HepG2 (cell line): ENCODE data around the gene CDH23. TPM values are rescaled to one million over a fixed set of nuclear protein-coding genes. Genes with fewer than 3 reads are reported as not detected.

Source experiments
- ATAC-seq: fragments of 200-7000 bp; cut with Tn5 transposase; 3 replicates; pipeline ENCODE4 v1.9.1; 2020; ENCODE audit warnings: mild to moderate bottlenecking, moderate library complexity
- BruUV-seq: library from RNA; stranded (reverse); fragments of 400-500 nt; replicated peaks from 2 replicates; lab custom pipeline; 2021; lab: Mats Ljungman, UMichigan
- CTCF ChIA-PET: fragments of 300-600 bp; formaldehyde crosslinking; extraction: SDS; loops from one replicate; lab custom pipeline; 2021; ENCODE audit warnings: low total read pairs, inconsistent platforms, low intra/inter-chr PET ratio; lab: Yijun Ruan, JAX
- POLR2A ChIA-PET: fragments of 350-600 bp; sonication (Branson Sonifier 250); formaldehyde crosslinking; loops from one replicate; lab custom pipeline; 2020; ENCODE audit warnings: antibody characterized with exemption, inconsistent platforms; lab: Yijun Ruan, JAX
- DNase-seq: peaks from one replicate; pipeline ENCODE4 v3.0.0-alpha.2; 2015; ENCODE audit warnings: low spot score
- FAIRE-seq: peaks from 3 replicates; lab custom pipeline; 2011; peaks lifted over from hg19 to GRCh38; lab: Jason Lieb, UNC
- H2AFZ ChIP-seq: one replicate; pipeline ENCODE4 v1.6.1; 2011; ENCODE audit warnings: low read length, inconsistent platforms
- H3K27ac ChIP-seq: fragments of 300-600 bp; 3 replicates; pipeline ENCODE4 v1.8.0; 2011; ENCODE audit warnings: mixed run types, mild to moderate bottlenecking, mixed read lengths, low read length, inconsistent platforms; ENCODE audit not compliant: insufficient read depth; ENCODE audit errors: extremely low read length
- H3K27me3 ChIP-seq, 2 experiments: fragments of 200-600 bp in 1 of 2; 2 replicates in 1 of 2; 3 replicates in 1 of 2; pipeline versions ENCODE4 v1.6.0 to v1.8.0; 2011; ENCODE audit warnings: low read length in 2 of 2, mild to moderate bottlenecking in 2 of 2, moderate library complexity in 2 of 2, inconsistent platforms in 1 of 2; ENCODE audit not compliant: insufficient read depth in 2 of 2, control insufficient read depth in 1 of 2
- H3K36me3 ChIP-seq, 2 experiments: fragments of 200-600 bp in 1 of 2; replicated peaks in 1 of 2; 2 replicates in 1 of 2; 3 replicates in 1 of 2; pipeline versions ENCODE4 v1.5.1 to v1.8.0; 2011; ENCODE audit warnings: low read length in 2 of 2, inconsistent platforms in 1 of 2; ENCODE audit not compliant: insufficient read depth in 2 of 2, control insufficient read depth in 1 of 2
- H3K4me1 ChIP-seq: 2 replicates; pipeline ENCODE4 v1.5.1; 2012; ENCODE audit warnings: low read length, inconsistent platforms; ENCODE audit not compliant: insufficient read depth
- H3K4me2 ChIP-seq: 2 replicates; pipeline ENCODE4 v1.6.0; 2011; ENCODE audit warnings: low read depth, low read length, inconsistent platforms
- H3K4me3 ChIP-seq, 3 experiments: fragments of 200-600 bp in 1 of 3; sonication (generic), shearing (Covaris generic) in 1 of 3; replicated peaks in 1 of 3; 2 replicates each; pipeline ENCODE4 v1.5.1; 2011 to 2016; ENCODE audit warnings: low read length in 3 of 3, inconsistent platforms in 2 of 3, low read depth in 2 of 3, mild to moderate bottlenecking in 2 of 3, control low read depth in 1 of 3, mixed read lengths in 1 of 3; ENCODE audit not compliant: insufficient read depth in 1 of 3
- H3K79me2 ChIP-seq: one replicate; pipeline ENCODE4 v1.6.1; 2011; ENCODE audit warnings: low read length, inconsistent platforms; ENCODE audit not compliant: insufficient read depth
- H3K9ac ChIP-seq: 2 replicates; pipeline ENCODE4 v1.6.0; 2011; ENCODE audit warnings: mild to moderate bottlenecking, low read depth, low read length, inconsistent platforms; ENCODE audit not compliant: insufficient read depth
- H3K9me3 ChIP-seq: 2 replicates; pipeline ENCODE4 v1.5.1; 2012; ENCODE audit warnings: mild to moderate bottlenecking, low read length
- H4K20me1 ChIP-seq: 2 replicates; pipeline ENCODE4 v1.6.0; 2011; ENCODE audit warnings: inconsistent platforms, mild to moderate bottlenecking, low read length, moderate library complexity; ENCODE audit not compliant: insufficient read depth
- CEBPZ ChIP-seq: IDR thresholded peaks from 2 replicates; pipeline ENCODE4 v1.6.1; 2012; ENCODE audit warnings: low read length, improper control_type of control experiment
- NFATC3 ChIP-seq: sonication (generic); formaldehyde crosslinking; IDR thresholded peaks from 2 replicates; pipeline ENCODE4 v1.5.1; 2020; ENCODE audit warnings: mild to moderate bottlenecking, missing genetic modification reagents
- POLR2A ChIP-seq, 2 experiments: IDR thresholded peaks; 2 replicates each; pipeline ENCODE4 v1.6.1; 2011; ENCODE audit warnings: low read depth in 2 of 2, low read length in 2 of 2, mild to moderate bottlenecking in 1 of 2, moderate library complexity in 1 of 2; ENCODE audit not compliant: insufficient read depth in 1 of 2
- RFXAP ChIP-seq: sonication (generic); formaldehyde crosslinking; IDR thresholded peaks from 2 replicates; pipeline ENCODE4 v1.4.0; 2020; ENCODE audit warnings: missing genetic modification reagents, borderline replicate concordance
- ZKSCAN1 ChIP-seq: fragments of 150-350 bp; IDR thresholded peaks from 2 replicates; pipeline ENCODE4 v1.6.1; 2014; ENCODE audit warnings: low read length
- ZNF652 ChIP-seq: IDR thresholded peaks from 2 replicates; pipeline ENCODE4 v1.6.1; 2016; ENCODE audit warnings: low read depth, borderline replicate concordance
- WGBS: methylation state at CpG from one replicate; pipeline ENCODE4 v1.1.6; 2017; ENCODE audit warnings: low lambda C conversion rate; 5-methylcytosine and 5-hydroxymethylcytosine counted together
- in situ Hi-C: cut with HindIII; loops from 2 replicates; pipeline ENCODE4 v1.10.0; 2017; ENCODE audit warnings: low pct_unique_long_range_greater_than_20kb; ENCODE audit not compliant: extremely low pct_ligation_motif_present
- intact Hi-C: fragments of 100-400 bp; cut with micrococcal nuclease; formaldehyde crosslinking; loops from one replicate; pipeline ENCODE4 v1.10.0; 2022; ENCODE audit not compliant: unreplicated experiment
- polyA plus RNA-seq, 8 experiments: library from polyadenylated mRNA; depleted of rRNA in 3 of 8; stranded (reverse) in 7 of 8; unstranded in 1 of 8; fragments of >200 nt; fragmentation: Illumina TruSeq in 4 of 8; extraction: Trizol in 4 of 8; gene quantifications; 2 replicates each; pipeline versions ENCODE4 v1.2.1 to v1.2.3, GENCODE V29; 2011 to 2016; ENCODE audit warnings: low read depth in 4 of 8, missing spikeins in 1 of 8, mixed read lengths in 1 of 8; ENCODE audit not compliant: insufficient read depth in 1 of 8
- total RNA-seq, 5 experiments: library from RNA; depleted of rRNA; stranded (reverse); fragments of >200 nt; fragmentation: Illumina TruSeq; extraction: Trizol; gene quantifications; 2 replicates each; pipeline ENCODE4 v1.2.3, GENCODE V29; 2016; ENCODE audit warnings: low read depth in 1 of 5

Gene CDH23
- total and polyA plus RNA-seq, 2 of the 13 experiments (the other 11 are each of a cell fraction or from before 2014, with no cell fraction given): 0.13 TPM; not detected in 1

GRCh38 chr10:71812016-71812912 is 415.5 kb downstream of the CDH23 start (continued):
- TF ChIP-seq CEBPZ (no peak), NFATC3 (CRISPR knock-in tag) (no peak), RFXAP (no peak)

GRCh38 chr10:71812913-71813590 is 416.3 kb downstream of the CDH23 start:
- Histone ChIP-seq H3K36me3 (peaks cover 17 to 28% of the 10 kb centered on the region in 2 experiments; a peak in 4 of 5 replicates), H3K9ac (no peak overlapping the region), H3K9me3 (no peaks in the 10 kb centered on the region), H3K27me3 (no peaks in the 10 kb centered on the region), H3K79me2 (no peaks in the 10 kb centered on the region), H2AFZ (no peak overlapping the region), H4K20me1 (no peaks in the 10 kb centered on the region), H3K4me2 (no peak overlapping the region), H3K27ac (no peak overlapping the region), H3K4me3 (no peak overlapping the region), H3K4me1 (no peaks in the 10 kb centered on the region)
- DNase-seq (no peak), FAIRE-seq (no peak), ATAC-seq (peak; percentile 11)
- CTCF ChIA-PET: interaction anchor here (1.2 kb wide), 1 partner anchor 116 kb away, joined by 4 read pairs; no protein-coding TSS in a partner anchor
- TF ChIP-seq POLR2A (IDR thresholded peaks at IDR 0.05; ENCODE audit: insufficient read depth in 1 of 2, low read depth in 2 of 2, low read length in 2 of 2) (0 out of 4 replicates have a peak, but pooled peaks of 1 of the 2 experiments have one; percentile 7), ZNF652 (CRISPR knock-in tag) (peak; percentile 74; the same call in 1 of the 2 replicates), ZKSCAN1 (no peak)
- intact Hi-C loops: loop anchor here (1.0 to 5.0 kb wide), 2 partner anchors 41 to 117 kb away; partner anchors contain the start of gene VSIR
- no TSS peak for BruUV-seq
- POLR2A ChIA-PET: interaction anchor here (1.4 kb wide), 1 partner anchor 38 kb away, joined by 4 read pairs; the partner anchor contains the start of gene PSAP
- 85% methylated on average over 8 of the region's 11 CpGs for WGBS
- in situ Hi-C loops: no loop called here
